ENCODE measurements around the gene ZNFX1.

Gene ZNFX1

DNA sequence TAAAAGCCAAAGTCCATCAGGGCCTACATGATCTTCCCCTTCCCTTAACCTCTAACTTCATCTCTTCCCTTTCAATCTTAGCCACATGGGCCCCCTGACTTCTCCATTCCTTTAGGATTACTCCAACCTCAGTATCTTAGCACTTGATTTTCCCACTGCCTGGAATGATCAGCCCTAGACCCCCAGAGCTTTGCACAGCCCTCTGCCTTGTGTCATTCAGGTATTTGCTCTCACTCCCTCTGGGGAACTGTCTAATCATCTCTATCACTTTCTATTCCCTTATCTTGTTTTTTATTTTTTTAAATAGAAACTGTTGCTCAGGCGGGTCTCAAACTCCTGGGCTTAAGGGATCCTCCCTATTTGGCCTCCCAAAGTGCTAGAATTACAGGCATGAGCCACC, 13.3 kb upstream of the ZNFX1 start:
- no peak for DNase-seq

DNA sequence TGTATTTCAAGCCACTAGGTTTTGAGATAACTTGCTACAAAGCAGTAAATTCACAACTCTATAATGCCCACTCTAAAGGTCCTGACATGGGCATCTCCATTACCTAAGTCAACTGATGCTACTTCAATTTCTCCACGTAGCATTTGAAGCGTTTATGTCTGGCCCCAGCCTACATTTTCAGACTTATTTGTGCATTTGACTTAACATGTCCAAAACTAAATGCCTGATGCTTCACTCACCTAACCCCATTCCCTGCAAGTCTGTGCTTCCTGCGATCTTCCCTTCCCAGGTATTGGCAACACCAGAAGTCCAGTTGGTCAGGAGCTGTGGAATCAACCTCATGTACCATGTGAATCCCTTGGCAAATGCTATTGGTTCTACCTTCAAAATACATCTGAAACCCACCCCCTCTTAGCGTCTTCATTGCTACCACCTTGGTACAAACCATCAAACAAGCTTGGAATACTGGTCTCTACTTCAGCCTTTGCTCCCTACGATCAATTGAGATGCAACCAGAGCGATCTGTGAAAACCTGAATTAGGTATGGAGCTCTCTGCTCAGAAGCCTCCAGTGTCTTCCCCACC, 12.8 kb upstream of the ZNFX1 start:
- no peak for DNase-seq

- DNase-seq = no peak
These were observed 11.2 kb upstream of the ZNFX1 start for GRCh38 chr20:49288784-49289696.

DNA sequence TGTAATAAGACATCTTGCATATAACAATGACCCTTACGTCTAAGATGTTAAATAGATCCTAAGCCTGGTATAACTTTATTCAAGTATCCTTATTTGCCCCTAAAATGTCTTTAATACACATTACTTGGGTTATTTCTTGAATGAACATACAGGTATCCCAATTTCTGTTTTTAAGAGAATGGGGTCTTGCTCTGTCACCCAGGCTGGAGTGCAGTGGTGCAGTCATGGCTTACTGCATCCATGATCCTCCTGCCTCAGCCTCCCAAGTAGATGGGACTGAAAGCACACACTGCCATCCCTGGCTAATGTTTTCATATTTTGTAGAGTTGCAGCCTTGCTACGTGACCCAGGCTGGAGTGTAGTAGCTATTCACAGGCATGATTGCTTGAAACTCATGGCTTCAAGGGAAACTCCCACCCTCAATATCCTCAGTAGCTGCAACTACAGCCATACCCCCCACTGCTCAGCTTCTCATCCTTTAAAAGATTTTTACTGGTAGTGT, 10.4 kb upstream of the ZNFX1 start:
- no peak for DNase-seq

- no peak for DNase-seq
These were observed 9.8 kb upstream of the ZNFX1 start for GRCh38 chr20:49287555-49288249.

DNA sequence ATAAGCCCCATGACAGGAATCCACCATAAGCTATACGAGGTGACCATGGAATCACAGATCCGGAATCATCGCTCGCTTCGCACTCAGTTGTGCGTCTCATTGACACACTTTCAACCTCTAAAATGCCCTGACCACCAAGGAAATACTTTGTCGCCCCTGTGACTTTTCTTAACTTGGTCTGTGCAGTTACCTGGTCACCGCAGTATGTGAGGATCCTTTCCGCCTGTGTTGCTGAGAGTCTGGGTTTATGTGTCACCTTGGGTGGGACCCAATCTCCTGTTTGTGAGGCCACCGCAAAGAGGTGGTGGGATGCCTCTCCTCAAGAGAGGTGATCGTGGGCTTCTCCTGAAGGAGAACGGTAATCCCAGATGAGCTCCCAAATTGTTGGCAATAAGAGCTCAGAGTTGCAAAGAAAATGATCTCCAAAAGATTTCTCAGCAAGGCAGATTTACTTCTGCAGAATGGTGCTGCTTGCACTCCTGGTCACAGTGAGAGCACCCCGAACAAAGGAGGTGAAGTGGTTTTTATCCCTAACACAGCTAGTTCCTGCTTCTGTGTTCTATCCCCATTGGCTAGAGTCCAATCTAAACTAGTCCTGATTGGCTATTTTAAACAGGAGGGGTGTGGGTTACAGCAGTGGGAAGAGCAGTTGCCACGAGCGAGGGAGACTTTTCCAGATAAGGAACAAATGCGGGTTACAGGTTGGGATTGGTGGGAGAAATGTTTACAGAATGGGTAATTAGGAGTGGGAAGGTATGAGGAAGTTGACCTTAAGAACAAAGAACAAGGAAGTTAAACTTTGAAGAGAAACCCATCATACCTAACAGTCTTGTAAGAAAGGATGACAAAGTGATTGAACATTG, 9.1 kb upstream of the ZNFX1 start:
- no peak for DNase-seq

DNA sequence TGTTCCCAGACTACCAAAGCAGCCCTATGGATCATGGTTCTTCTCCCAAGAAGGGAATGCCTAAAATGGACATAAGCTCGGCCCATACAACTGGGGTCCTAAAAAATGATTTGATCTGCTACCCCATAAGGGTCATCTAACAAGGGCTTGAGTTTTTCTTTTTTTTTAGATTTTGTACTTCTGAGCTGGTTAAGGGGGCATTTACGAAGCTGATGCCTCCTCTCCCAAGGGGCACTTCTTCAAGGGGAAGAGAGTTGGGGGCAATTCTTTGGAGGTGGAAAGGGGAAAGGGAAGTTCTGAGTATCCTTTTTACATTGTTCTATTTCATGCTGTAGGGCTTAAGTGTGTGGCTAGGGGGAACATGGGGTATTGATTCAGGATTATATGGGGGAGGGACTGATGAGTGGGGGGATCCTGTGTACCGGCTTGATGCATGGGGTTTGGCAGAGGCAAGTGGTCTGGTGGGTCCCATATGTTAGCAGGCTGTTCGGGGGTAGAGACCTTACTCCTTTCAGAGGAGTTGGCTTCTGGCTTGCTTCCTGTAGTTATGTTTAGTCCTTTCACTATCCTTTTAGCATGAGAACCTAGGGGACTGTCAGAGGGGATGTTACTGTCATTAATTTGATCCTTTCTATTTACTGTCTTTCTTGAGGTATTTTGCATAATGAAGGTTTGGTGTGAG, 8.1 kb upstream of the ZNFX1 start:
- DNase-seq = no peak

- no peak for DNase-seq
These were observed 7.4 kb upstream of the ZNFX1 start for GRCh38 chr20:49285233-49285668.

DNA sequence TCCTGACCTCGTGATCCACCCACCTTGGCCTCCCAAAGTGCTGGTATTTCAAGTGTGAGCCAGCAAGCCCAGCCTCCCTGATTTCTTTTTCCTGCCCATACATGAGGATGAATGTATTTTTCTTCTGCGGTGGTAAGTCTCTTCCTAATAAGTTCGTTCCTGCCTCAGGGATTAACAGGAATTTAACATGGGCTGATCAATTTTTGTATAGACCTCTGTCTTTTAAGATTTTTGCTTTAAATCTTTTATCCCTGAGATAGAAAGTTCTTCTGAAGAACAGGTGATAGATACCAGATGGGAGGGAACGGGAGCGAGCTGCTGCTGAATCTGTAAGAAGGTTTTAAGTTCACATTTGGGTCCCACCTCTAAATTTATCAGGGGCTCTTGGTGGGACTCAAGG, 7.0 kb upstream of the ZNFX1 start:
- DNase-seq = no peak

- no peak for DNase-seq
These were observed 6.1 kb upstream of the ZNFX1 start for GRCh38 chr20:49283703-49284625.

GRCh38 chr20:49283176-49283702, 5.4 kb upstream of the ZNFX1 start:
- no peak for DNase-seq

GRCh38 chr20:49282584-49283171, 4.8 kb upstream of the ZNFX1 start:
- no peak for DNase-seq

GRCh38 chr20:49281913-49282467, 4.1 kb upstream of the ZNFX1 start:
- DNase-seq = no peak

GRCh38 chr20:49281059-49281912, 3.4 kb upstream of the ZNFX1 start:
- no peak for DNase-seq

GRCh38 chr20:49280463-49281058, 2.7 kb upstream of the ZNFX1 start:
- no peak for DNase-seq

DNA sequence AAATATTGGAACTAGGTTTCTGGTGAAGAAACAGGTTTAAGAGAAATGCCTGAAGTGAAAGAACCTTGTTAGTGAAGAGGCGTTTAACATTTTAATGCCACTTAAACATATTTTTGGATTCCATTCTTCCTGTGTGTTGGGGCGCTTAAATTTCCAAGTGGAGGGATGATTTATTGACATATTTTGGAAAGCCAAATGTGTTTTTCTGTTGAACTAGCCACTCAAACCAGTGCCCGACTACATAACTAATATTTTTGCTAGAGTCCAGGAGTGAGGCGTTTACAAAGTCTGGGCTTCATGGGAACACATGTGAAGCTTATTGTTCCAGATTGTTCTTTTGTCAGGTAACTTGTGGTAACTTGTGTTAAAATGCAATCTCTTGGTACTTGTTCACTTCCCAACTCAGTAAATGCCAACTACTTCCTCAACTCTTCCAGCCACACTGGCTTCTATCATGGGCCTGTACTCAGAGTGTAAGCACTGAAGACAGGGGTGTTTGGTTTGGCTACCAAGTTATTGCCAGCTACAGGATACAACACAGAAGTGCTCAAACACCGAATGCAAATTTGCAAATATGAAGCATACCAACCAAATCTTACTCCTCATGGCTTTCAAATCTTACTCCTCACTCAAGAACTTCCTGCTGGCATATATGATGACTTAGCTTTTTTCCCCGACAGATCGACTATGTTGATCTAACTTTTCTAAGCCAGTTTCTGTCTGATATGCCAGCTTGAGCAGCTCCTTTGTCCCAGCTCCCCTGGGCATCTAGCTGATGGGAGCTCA, 2.0 kb upstream of the ZNFX1 start:
- DNase-seq = no peak

GRCh38 chr20:49278818-49279676, 1.2 kb upstream of the ZNFX1 start:
- peak; percentile 17 for DNase-seq

Measured in activated gamma-delta T cell treated with Interleukin-2 at 50 U/mL for 16 hours (primary cell).